ENCODE results near the gene PTCHD1. TPM values are rescaled to one million over a fixed set of nuclear protein-coding genes. Genes with fewer than 3 reads are reported as not detected.

The PTCHD1 gene
- total and polyA plus RNA-seq, 9 of the 15 experiments (the other 6 are each of a cell fraction or from before 2014, with no cell fraction given), result not detected

DNA sequence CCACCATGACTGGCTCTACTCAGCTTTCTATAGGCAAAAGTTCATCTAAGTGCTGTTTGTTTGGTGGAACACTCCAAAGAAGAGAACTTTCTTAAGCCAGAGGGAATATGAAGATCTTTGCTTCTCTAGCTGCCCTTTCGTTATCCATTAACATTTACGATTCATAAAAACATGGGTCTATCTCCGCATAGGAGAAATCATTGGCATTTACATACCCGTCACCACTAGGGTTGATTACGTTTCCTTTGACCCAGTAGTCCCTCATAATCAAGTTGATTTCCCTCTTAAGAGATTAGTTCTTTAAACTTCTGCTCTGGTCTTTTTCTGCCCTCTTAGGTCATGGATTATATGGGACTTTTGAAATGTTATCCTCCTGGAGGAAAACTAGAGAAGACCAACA lies 57.5 kb downstream of the PTCHD1 start:
- intact Hi-C loops (cut with micrococcal nuclease), result no loop called here
- H3K27me3 ChIP-seq (ENCODE audit: control insufficient read depth in 2 of 2, insufficient read depth in 2 of 2, low read length in 2 of 2), result no peaks in the 10 kb centered on the region
- no peak for TF ChIP-seq MXI1 (IDR thresholded peaks at IDR 0.05; ENCODE audit: low read depth, low read length)
- no peak for TF ChIP-seq NRF1 (conservative IDR thresholded peaks at IDR 0.05 in 1 of 2, IDR thresholded peaks at IDR 0.05 in 1 of 2)
- TF ChIP-seq, protein P1, sequence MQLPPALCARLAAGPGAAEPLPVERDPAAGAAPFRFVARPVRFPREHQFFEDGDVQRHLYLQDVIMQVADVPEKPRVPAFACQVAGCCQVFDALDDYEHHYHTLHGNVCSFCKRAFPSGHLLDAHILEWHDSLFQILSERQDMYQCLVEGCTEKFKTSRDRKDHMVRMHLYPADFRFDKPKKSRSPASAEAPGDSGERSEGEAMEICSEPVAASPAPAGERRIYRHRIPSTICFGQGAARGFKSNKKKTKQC (CRISPR knock-in tag; IDR thresholded peaks at IDR 0.05), result no peak
- no peak for TF ChIP-seq ESRRB (CRISPR knock-in tag; IDR thresholded peaks at IDR 0.05; ENCODE audit: borderline replicate concordance)
- no peak for TF ChIP-seq CREBBP (IDR thresholded peaks at IDR 0.05; ENCODE audit: low read depth, low read length)
- TF ChIP-seq, protein P2, sequence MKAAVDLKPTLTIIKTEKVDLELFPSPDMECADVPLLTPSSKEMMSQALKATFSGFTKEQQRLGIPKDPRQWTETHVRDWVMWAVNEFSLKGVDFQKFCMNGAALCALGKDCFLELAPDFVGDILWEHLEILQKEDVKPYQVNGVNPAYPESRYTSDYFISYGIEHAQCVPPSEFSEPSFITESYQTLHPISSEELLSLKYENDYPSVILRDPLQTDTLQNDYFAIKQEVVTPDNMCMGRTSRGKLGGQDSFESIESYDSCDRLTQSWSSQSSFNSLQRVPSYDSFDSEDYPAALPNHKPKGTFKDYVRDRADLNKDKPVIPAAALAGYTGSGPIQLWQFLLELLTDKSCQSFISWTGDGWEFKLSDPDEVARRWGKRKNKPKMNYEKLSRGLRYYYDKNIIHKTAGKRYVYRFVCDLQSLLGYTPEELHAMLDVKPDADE (conservative IDR thresholded peaks at IDR 0.05; ENCODE audit: control insufficient read depth, low read depth, low read length), result no peak
- no peak for TF ChIP-seq HOXB6 (CRISPR knock-in tag; IDR thresholded peaks at IDR 0.05; ENCODE audit: borderline replicate concordance)
- TF ChIP-seq, protein P3, sequence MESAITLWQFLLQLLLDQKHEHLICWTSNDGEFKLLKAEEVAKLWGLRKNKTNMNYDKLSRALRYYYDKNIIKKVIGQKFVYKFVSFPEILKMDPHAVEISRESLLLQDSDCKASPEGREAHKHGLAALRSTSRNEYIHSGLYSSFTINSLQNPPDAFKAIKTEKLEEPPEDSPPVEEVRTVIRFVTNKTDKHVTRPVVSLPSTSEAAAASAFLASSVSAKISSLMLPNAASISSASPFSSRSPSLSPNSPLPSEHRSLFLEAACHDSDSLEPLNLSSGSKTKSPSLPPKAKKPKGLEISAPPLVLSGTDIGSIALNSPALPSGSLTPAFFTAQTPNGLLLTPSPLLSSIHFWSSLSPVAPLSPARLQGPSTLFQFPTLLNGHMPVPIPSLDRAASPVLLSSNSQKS (CRISPR knock-in tag; IDR thresholded peaks at IDR 0.05), result no peak
- TF ChIP-seq ZNF830 (CRISPR knock-in tag; IDR thresholded peaks at IDR 0.05), result no peak
- TF ChIP-seq TAF9B (IDR thresholded peaks at IDR 0.05; ENCODE audit: partially characterized antibody), result no peak
- no peak for TF ChIP-seq SMAD2 (IDR thresholded peaks at IDR 0.05; ENCODE audit: low read depth, low read length)
- TF ChIP-seq RBM17 (IDR thresholded peaks at IDR 0.05; ENCODE audit: borderline replicate concordance, low read depth, low read length), result no peak
- no peak for TF ChIP-seq EP400 (IDR thresholded peaks at IDR 0.05)
- no peak for TF ChIP-seq THRAP3 (IDR thresholded peaks at IDR 0.05; ENCODE audit: borderline replicate concordance)
- no peak for TF ChIP-seq STAG1 (CRISPR knock-in tag; IDR thresholded peaks at IDR 0.05; ENCODE audit: borderline replicate concordance)
- no peak for TF ChIP-seq BCL6 (CRISPR knock-in tag; IDR thresholded peaks at IDR 0.05)
- no peak for ATAC-seq
- DNase-seq (ENCODE audit: extremely low read depth in 1 of 4, low spot score in 3 of 4), result no peak
- H3K27ac ChIP-seq (ENCODE audit: extremely low read depth, low read depth, low read length), result no peak overlapping the region
- H3K36me3 ChIP-seq (ENCODE audit: control insufficient read depth, insufficient read depth, low read length), result no peaks in the 10 kb centered on the region
- no peak overlapping the region for H3K4me3 ChIP-seq
- no TSS peak for BruUV-seq (replicated peaks)
- no peak overlapping the region for H3K4me2 ChIP-seq (ENCODE audit: insufficient read depth, low read length)
- ChIA-PET CTCF (ENCODE audit: low intra/inter-chr PET ratio) (no interaction called here), POLR2A (interaction anchor here (0.7 kb wide), 1 partner anchor 10 kb away, joined by 3 read pairs; no protein-coding TSS in a partner anchor)
- 0% methylated on average over 5 of the region's 5 CpGs for WGBS (ENCODE audit: insufficient coverage, low coverage, missing lambda C conversion rate)
- no peaks in the 10 kb centered on the region for H3K9me3 ChIP-seq (replicated peaks; ENCODE audit: control insufficient read depth, insufficient read depth, low read depth, low read length)
- no peaks in the 10 kb centered on the region for H3K4me1 ChIP-seq (replicated peaks in 1 of 2; ENCODE audit: control insufficient read depth in 2 of 2, insufficient read depth in 2 of 2, low read length in 2 of 2)
- H3K9ac ChIP-seq (ENCODE audit: insufficient read depth in 1 of 2, low read depth in 2 of 2, low read length in 2 of 2), result no peak overlapping the region
- H3K9me1 ChIP-seq (ENCODE audit: control insufficient read depth, insufficient read depth, low read length), result no peaks in the 10 kb centered on the region
- FAIRE-seq, result no peak
- no peaks in the 10 kb centered on the region for H3K79me2 ChIP-seq (ENCODE audit: control insufficient read depth, insufficient read depth, low read length)
- no peak overlapping the region for H2AFZ ChIP-seq (ENCODE audit: low read depth, low read length)
- H4K20me1 ChIP-seq (replicated peaks; ENCODE audit: control insufficient read depth, insufficient read depth, low read length), result no peaks in the 10 kb centered on the region
- in situ Hi-C loops (cut with MboI), result no loop called here

Measured in K562 (cell line).